CD4-positive, alpha-beta T cell (primary cell): ENCODE measurements around the gene HS6ST3. TPM values are rescaled to one million over a fixed set of nuclear protein-coding genes. Genes with fewer than 3 reads are reported as not detected.

Source experiments
- ATAC-seq: fragments of 200-7000 bp; cut with Tn5 transposase; one replicate; pipeline ENCODE4 v1.10.0; 2022; ENCODE audit warnings: mild to moderate bottlenecking; ENCODE audit not compliant: poor library complexity
- CTCF ChIA-PET: fragments of 350-600 bp; sonication (Branson Sonifier 250); formaldehyde crosslinking; loops from one replicate; lab custom pipeline; 2021; ENCODE audit warnings: antibody characterized with exemption, inconsistent platforms; lab: Charles Lee
- POLR2A ChIA-PET: fragments of 350-600 bp; sonication (Branson Sonifier 250); formaldehyde crosslinking; loops from one replicate; lab custom pipeline; 2021; ENCODE audit warnings: antibody characterized with exemption, inconsistent platforms; lab: Charles Lee
- DNase-seq, 14 experiments: peaks; one replicate each; pipeline ENCODE4 v3.0.0-alpha.2; 2013 to 2020; ENCODE audit warnings: mixed read lengths in 2 of 14
- H3K27ac ChIP-seq, 2 donors: one replicate each; pipeline versions ENCODE4 v1.5.1 to v1.7.0; 2013; ENCODE audit warnings: low read length in 2 of 2, low read depth in 1 of 2, mild to moderate bottlenecking in 1 of 2
- H3K27me3 ChIP-seq, 2 experiments: 1 replicate in 1 of 2; 2 replicates in 1 of 2; pipeline versions ENCODE4 v1.6.1 to v1.7.0; 2013; ENCODE audit warnings: low read length in 2 of 2, control low read depth in 1 of 2, mild to moderate bottlenecking in 1 of 2, moderate library complexity in 1 of 2; ENCODE audit not compliant: insufficient read depth in 2 of 2, control insufficient read depth in 1 of 2
- H3K36me3 ChIP-seq: one replicate; pipeline ENCODE4 v1.6.1; 2013; ENCODE audit warnings: low read length, control low read depth; ENCODE audit not compliant: insufficient read depth
- H3K4me1 ChIP-seq: one replicate; pipeline ENCODE4 v1.6.1; 2013; ENCODE audit warnings: low read length, control low read depth; ENCODE audit not compliant: insufficient read depth
- H3K4me3 ChIP-seq: one replicate; pipeline ENCODE4 v1.5.1; 2013; ENCODE audit warnings: mild to moderate bottlenecking, low read length, moderate library complexity
- H3K9me3 ChIP-seq, 2 experiments: 1 replicate in 1 of 2; 2 replicates in 1 of 2; pipeline versions ENCODE4 v1.6.1 to v1.7.0; 2013; ENCODE audit warnings: low read length in 2 of 2, mild to moderate bottlenecking in 2 of 2, control low read depth in 1 of 2, moderate library complexity in 1 of 2; ENCODE audit not compliant: control insufficient read depth in 1 of 2, insufficient read depth in 1 of 2
- H3K27ac Mint-ChIP-seq: one replicate; pipeline ENCODE4 v1.8.0; 2020; ENCODE audit warnings: mixed read lengths
- H3K27me3 Mint-ChIP-seq: one replicate; pipeline ENCODE4 v1.8.0; 2021; ENCODE audit warnings: mixed read lengths
- H3K36me3 Mint-ChIP-seq: one replicate; pipeline ENCODE4 v1.8.0; 2021; ENCODE audit warnings: low read depth, mixed read lengths
- H3K4me1 Mint-ChIP-seq: one replicate; pipeline ENCODE4 v1.8.0; 2021; ENCODE audit warnings: low read depth, mixed read lengths
- H3K4me3 Mint-ChIP-seq: one replicate; pipeline ENCODE4 v1.8.0; 2020; ENCODE audit warnings: mild to moderate bottlenecking, mixed read lengths
- H3K9me3 Mint-ChIP-seq: one replicate; pipeline ENCODE4 v1.8.0; 2020; ENCODE audit warnings: mixed read lengths
- intact Hi-C, 2 experiments: fragments of 100-400 bp; cut with DNase I in 1 of 2; cut with micrococcal nuclease in 1 of 2; formaldehyde crosslinking; loops; one replicate each; pipeline versions ENCODE4 v1.15.1 to v1.9.0; 2023 to 2025; cut with DNase I, micrococcal nuclease
- total RNA-seq, 174 experiments: library from RNA in 2 of 174; stranded (reverse) in 2 of 174; gene quantifications; one replicate each; pipeline ENCODE4 v1.2.3 and lab custom pipeline; 2021 to 2026
- TF ChIP-seq, protein P1 (sequence below): fragments of 200-600 bp; IDR thresholded peaks from one replicate; pipeline ENCODE4 v1.8.0; 2022; ENCODE audit warnings: antibody characterized with exemption, mild to moderate bottlenecking

The HS6ST3 gene
- total RNA-seq, 2 experiments from 2014 or later, result not detected

DNA sequence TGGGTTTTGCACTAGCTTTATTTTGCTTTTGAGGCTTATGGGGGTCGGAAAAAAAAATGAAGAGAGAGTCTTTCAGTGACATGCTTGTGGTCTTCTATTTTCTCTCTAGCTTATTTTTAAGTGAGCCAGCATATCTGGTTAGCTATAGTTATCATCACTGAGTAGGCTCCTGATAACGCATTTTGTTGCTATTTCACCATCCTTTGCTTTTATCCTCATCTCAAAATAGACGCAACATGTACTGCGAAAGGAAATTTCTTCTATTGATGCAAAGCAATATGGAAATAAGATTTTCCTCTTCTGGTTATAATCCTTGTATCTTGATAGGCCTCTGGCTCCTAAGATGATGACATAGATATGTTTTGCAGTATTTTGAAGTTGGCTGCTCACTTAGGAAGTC is 630.5 kb downstream of the HS6ST3 start:
- H3K27me3 Mint-ChIP-seq, result no peaks in the 10 kb centered on the region
- H3K4me3 Mint-ChIP-seq, result no peak overlapping the region
- Histone ChIP-seq H3K27ac (no peak overlapping the region), H3K4me1 (no peaks in the 10 kb centered on the region), H3K9me3 (peaks cover 0 to 4% of the 10 kb centered on the region in 2 experiments), H3K27me3 (no peaks in the 10 kb centered on the region), H3K4me3 (no peak overlapping the region), H3K36me3 (no peaks in the 10 kb centered on the region)
- DNase-seq (no peak), ATAC-seq (no peak)
- ChIA-PET POLR2A (no interaction called here), CTCF (no interaction called here)
- peaks cover 3% of the 10 kb centered on the region for H3K9me3 Mint-ChIP-seq
- TF ChIP-seq, protein P1, sequence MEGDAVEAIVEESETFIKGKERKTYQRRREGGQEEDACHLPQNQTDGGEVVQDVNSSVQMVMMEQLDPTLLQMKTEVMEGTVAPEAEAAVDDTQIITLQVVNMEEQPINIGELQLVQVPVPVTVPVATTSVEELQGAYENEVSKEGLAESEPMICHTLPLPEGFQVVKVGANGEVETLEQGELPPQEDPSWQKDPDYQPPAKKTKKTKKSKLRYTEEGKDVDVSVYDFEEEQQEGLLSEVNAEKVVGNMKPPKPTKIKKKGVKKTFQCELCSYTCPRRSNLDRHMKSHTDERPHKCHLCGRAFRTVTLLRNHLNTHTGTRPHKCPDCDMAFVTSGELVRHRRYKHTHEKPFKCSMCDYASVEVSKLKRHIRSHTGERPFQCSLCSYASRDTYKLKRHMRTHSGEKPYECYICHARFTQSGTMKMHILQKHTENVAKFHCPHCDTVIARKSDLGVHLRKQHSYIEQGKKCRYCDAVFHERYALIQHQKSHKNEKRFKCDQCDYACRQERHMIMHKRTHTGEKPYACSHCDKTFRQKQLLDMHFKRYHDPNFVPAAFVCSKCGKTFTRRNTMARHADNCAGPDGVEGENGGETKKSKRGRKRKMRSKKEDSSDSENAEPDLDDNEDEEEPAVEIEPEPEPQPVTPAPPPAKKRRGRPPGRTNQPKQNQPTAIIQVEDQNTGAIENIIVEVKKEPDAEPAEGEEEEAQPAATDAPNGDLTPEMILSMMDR, result no peak
- H3K4me1 Mint-ChIP-seq, result no peaks in the 10 kb centered on the region
- intact Hi-C loops, result no loop called here
- no peaks in the 10 kb centered on the region for H3K36me3 Mint-ChIP-seq
- H3K27ac Mint-ChIP-seq, result no peak overlapping the region

DNA sequence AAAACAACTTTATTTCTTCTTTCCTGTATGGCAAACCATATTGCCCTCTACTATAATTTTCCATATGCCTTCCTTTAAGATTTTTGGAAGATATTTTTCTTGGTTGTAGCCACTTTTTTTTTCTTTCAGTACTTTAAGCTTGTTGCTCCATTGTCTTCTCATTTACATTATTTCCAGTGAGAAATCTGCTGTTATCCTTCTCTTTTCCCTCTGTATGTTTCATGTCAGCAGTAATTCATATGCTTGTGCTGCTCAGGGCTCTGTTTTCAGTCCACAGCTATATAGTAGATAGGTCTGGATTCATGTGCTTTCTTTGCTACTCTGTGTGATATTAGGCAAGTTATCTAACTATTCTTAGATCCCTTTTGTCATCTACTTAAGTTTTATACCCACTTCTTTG is 636.7 kb downstream of the HS6ST3 start:
- Histone ChIP-seq H3K4me3 (no peak overlapping the region), H3K9me3 (peaks cover 7 to 8% of the 10 kb centered on the region in 2 experiments), H3K36me3 (no peaks in the 10 kb centered on the region), H3K27ac (no peak overlapping the region), H3K27me3 (no peaks in the 10 kb centered on the region), H3K4me1 (no peaks in the 10 kb centered on the region)
- ATAC-seq (no peak), DNase-seq (no peak)
- peaks cover 10% of the 10 kb centered on the region for H3K9me3 Mint-ChIP-seq
- ChIA-PET POLR2A (no interaction called here), CTCF (no interaction called here)
- intact Hi-C loops, result no loop called here
- H3K4me1 Mint-ChIP-seq, result no peaks in the 10 kb centered on the region
- no peaks in the 10 kb centered on the region for H3K36me3 Mint-ChIP-seq
- no peak overlapping the region for H3K27ac Mint-ChIP-seq
- H3K4me3 Mint-ChIP-seq, result no peak overlapping the region
- TF ChIP-seq, protein P1, result no peak
- H3K27me3 Mint-ChIP-seq, result no peaks in the 10 kb centered on the region

DNA sequence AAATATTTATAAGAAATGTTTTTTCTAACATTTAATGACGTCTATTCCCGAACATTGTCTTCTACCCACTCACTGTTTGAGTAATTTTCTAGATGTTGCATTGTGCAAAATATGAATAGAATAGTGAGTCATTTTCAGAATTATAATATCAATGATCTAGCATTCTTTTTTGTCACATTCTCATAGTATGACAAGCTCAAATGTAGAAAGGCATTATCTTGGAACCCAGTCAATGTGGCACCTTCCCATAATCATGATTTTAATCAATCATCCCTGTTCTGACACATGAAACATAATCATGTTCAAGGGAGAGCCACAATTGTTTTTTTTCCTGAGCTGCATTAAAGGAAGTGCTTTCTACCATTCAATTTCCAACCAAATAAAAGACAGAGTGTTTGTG is 638.6 kb downstream of the HS6ST3 start:
- no peaks in the 10 kb centered on the region for H3K27me3 Mint-ChIP-seq
- no peaks in the 10 kb centered on the region for H3K27me3 ChIP-seq
- no peak overlapping the region for H3K27ac Mint-ChIP-seq
- H3K27ac ChIP-seq, result no peak overlapping the region
- peaks cover 4 to 7% of the 10 kb centered on the region in 2 experiments for H3K9me3 ChIP-seq
- no peaks in the 10 kb centered on the region for H3K4me1 Mint-ChIP-seq
- no peaks in the 10 kb centered on the region for H3K4me1 ChIP-seq
- no peaks in the 10 kb centered on the region for H3K36me3 Mint-ChIP-seq
- H3K36me3 ChIP-seq, result no peaks in the 10 kb centered on the region
- TF ChIP-seq, protein P1, result no peak
- no peak overlapping the region for H3K4me3 Mint-ChIP-seq
- CTCF ChIA-PET, result no interaction called here
- peaks cover 10% of the 10 kb centered on the region for H3K9me3 Mint-ChIP-seq
- DNase-seq, result no peak
- no peak for ATAC-seq
- intact Hi-C loops, result no loop called here
- no peak overlapping the region for H3K4me3 ChIP-seq
- POLR2A ChIA-PET, result no interaction called here
